ENCODE results near the gene VAC14.
"Not testable (repeated sequence)": the region's sequence is repeated elsewhere in the genome, so short reads cannot be mapped to it uniquely, and the experiment has no call there.

Gene VAC14

DNA sequence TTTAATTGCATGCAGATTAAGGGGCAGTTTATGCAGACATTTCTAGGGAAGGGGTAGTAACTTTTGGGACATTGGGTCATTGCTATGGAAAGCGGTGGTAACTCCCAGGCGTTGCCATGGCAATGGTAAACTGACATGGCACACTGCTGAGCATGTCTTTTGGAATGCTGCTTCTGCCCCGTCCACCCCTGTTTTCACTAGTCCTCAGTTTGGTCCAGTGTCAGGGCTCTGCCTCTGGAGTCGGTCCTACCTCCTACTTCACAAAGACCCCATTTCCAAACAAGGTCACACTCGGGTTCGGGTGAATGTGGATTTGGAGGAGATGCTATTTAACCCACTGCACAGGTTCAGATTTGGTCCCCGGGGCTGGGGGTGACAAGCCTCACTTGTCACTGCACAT is 151.7 kb downstream of the VAC14 start:
- Mint-ChIP-seq H3K9me3 (peaks cover 8% of the 10 kb centered on the region), H3K27ac (no peak overlapping the region), H3K4me3 (no peak overlapping the region), H3K36me3 (ENCODE audit: low read depth) (no peaks in the 10 kb centered on the region), H3K27me3 (peaks cover 4% of the 10 kb centered on the region), H3K4me1 (ENCODE audit: low read depth) (peaks cover 6% of the 10 kb centered on the region)
- intact Hi-C loops (cut with micrococcal nuclease) = no loop called here

DNA sequence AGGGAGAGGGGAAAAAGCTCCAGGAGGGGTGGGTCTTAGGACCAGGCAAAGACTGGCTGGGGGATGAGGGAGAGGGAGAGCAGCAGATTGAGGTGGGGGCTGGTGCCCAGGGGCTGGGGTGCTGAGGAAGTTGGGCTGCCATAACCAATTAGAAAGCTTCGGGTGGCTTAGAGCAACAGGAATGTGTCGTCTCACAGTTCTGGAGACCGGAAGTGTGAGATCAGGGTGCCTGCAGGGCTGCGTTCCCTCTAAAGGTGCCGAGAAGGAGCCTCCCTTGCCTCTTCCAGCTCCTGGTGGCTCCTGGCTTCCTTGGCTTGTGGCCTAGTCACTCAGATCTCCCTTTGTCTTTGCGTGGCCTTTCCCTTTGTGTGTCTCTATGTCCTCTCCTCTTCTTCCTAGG is 152.4 kb downstream of the VAC14 start:
- H3K9me3 Mint-ChIP-seq = peaks cover 8% of the 10 kb centered on the region
- no peak overlapping the region for H3K4me3 Mint-ChIP-seq
- H3K27me3 Mint-ChIP-seq = no peaks in the 10 kb centered on the region
- H3K36me3 Mint-ChIP-seq (ENCODE audit: low read depth) = no peaks in the 10 kb centered on the region
- intact Hi-C loops (cut with micrococcal nuclease) = no loop called here
- H3K27ac Mint-ChIP-seq = no peak overlapping the region
- H3K4me1 Mint-ChIP-seq (ENCODE audit: low read depth) = peaks cover under 1% of the 10 kb centered on the region

DNA sequence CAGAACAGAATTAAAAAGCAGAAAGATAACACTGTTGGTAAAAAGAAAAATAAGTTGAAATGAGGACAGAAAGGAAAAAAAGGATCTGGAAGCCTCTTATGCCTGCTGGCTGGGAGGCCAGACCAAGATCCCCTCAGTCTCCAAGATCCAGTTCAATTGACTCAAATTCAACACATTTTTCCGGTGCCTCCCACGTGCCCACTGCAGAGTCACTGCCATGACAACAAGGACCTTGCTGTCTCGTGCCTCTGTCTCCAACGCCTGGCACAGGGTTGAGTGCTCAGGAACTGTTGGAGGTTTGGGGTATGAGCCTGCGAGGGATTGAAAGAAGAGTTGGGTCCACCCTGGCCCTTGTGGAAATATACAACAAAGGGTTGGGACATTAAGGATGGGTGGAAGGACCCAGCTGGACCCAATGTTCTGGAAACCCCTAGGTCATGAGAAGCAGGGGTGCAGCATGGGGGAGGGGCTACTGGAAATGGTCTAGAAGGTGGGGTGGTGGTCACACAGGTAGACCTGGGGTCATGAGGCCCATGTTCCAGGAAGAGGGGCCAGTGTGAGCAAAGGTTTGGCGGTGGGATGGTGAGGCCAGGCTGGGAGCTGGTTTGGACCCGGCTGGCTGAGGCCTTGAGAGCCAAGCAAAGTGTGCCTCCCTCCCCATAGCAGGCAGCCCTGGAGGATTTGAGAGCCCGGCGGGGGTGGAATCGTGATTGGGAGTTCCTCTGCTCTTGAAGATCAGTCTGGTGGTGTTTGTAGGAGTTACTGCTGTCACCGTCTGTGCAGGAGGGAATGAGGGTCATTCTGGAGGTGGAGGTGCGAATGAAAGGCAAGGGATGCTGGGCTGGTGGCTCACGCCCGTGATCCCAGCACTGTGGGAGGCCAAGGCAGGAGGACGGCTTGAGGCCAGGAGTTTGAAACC is 153.3 kb downstream of the VAC14 start:
- Mint-ChIP-seq H3K4me3 (no peak overlapping the region), H3K27me3 (no peaks in the 10 kb centered on the region), H3K4me1 (ENCODE audit: low read depth) (no peaks in the 10 kb centered on the region), H3K27ac (no peak overlapping the region), H3K9me3 (peaks cover 8% of the 10 kb centered on the region), H3K36me3 (ENCODE audit: low read depth) (no peaks in the 10 kb centered on the region)
- intact Hi-C loops (cut with micrococcal nuclease) = no loop called here

DNA sequence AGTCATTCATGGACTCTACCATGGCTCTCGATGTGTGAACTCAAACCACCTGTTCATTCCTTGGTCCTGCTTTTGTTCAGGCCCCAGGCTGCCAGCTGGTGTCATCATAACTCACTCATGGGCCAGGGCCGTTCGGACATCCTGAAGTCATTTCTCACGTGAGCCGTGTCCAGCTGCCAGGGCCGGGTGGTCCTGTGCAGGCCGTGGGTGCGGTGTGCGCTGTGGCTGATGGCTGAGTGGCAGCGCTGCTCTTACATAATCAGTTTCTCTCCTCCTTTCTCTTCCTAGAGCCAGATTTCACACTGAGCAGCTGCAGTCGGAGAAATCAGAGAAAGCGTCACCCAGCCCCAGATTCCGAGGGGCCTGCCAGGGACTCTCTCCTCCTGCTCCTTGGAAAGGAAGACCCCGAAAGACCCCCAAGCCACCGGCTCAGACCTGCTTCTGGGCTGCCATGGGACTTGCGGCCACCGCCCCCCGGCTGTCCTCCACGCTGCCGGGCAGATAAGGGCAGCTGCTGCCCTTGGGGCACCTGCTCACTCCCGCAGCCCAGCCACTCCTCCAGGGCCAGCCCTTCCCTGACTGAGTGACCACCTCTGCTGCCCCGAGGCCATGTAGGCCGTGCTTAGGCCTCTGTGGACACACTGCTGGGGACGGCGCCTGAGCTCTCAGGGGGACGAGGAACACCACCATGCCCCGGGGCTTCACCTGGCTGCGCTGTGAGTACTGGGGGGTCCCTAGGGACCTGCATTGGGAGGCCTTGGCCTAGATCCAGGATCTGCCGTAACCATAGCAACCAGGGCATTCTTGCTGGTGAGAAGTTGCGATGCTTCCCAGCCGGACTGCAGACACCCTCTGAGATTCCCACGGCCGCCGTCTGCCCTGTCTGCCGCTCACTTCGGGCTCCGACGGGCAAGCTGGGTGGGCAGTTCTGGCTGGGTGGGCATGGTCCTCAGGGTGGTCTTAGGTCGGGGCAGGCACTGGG is 154.4 kb downstream of the VAC14 start, which contains the start of gene IL34:
Gene IL34, plus strand, starts transcription at position 300 of the 982 bp plus-strand sequence. Its CDS starts 389 bp downstream, at position 689.
- Mint-ChIP-seq H3K27me3 (no peaks in the 10 kb centered on the region), H3K36me3 (ENCODE audit: low read depth) (no peaks in the 10 kb centered on the region), H3K27ac (no peak within 1 kb of the TSS), H3K4me3 (no peak within 1 kb of the TSS), H3K4me1 (ENCODE audit: low read depth) (no peaks in the 10 kb centered on the region), H3K9me3 (peaks cover 8% of the 10 kb centered on the region)
- intact Hi-C loops (cut with micrococcal nuclease) = no loop called here

- Mint-ChIP-seq H3K4me3 (no peak overlapping the region), H3K27ac (no peak overlapping the region), H3K4me1 (ENCODE audit: low read depth) (no peaks in the 10 kb centered on the region), H3K27me3 (no peaks in the 10 kb centered on the region), H3K36me3 (ENCODE audit: low read depth) (no peaks in the 10 kb centered on the region), H3K9me3 (peaks cover 8% of the 10 kb centered on the region)
- intact Hi-C loops (cut with micrococcal nuclease) = no loop called here
Measured at GRCh38 chr16:70644763-70645597, 156.0 kb downstream of the VAC14 start.

DNA sequence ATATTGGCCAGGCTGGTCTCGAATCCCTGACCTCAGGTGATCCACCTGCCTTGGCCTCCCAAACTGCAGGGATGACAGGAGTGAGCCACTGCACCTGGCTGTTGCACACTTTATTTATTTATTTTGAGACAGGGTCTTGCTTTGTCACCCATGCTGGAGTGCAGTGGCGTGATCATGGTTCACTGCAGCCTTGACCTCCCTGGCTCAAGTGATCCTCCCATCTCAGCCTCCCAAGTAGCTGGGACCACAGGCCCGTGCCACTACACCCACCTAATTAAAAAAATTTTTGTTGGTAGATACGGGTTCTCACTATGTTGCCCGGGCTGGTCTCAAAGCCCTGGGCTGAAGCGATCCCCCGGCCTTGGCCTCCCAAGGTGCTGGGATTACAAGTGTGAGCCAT is 157.7 kb downstream of the VAC14 start:
- H3K36me3 Mint-ChIP-seq (ENCODE audit: low read depth); intact Hi-C loops (cut with micrococcal nuclease); H3K4me3 Mint-ChIP-seq; H3K27me3 Mint-ChIP-seq; H3K4me1 Mint-ChIP-seq (ENCODE audit: low read depth); H3K9me3 Mint-ChIP-seq; H3K27ac Mint-ChIP-seq: not testable (repeated sequence)

DNA sequence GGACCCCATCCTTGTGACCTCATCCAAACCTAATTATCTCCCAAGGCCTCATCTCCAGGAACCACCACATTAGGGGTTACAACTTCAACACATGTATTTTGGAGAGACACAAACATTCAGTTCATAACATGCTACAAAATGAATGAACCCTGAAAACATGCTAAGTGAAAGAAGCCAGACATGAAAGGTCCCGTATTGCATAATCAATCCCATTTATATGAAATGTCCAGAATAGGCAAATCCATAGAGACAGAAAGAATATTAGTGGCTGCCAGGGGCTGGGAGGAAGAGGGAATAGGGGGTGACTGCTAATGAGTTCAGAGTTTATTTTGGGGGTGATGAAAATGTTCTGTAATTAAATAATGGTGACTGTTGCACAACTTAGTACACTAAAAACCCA is 158.3 kb downstream of the VAC14 start:
- H3K4me1 Mint-ChIP-seq (ENCODE audit: low read depth) = no peaks in the 10 kb centered on the region
- intact Hi-C loops (cut with micrococcal nuclease) = no loop called here
- no peaks in the 10 kb centered on the region for H3K27me3 Mint-ChIP-seq
- H3K36me3 Mint-ChIP-seq (ENCODE audit: low read depth) = no peaks in the 10 kb centered on the region
- H3K4me3 Mint-ChIP-seq = no peak overlapping the region
- peaks cover 8% of the 10 kb centered on the region for H3K9me3 Mint-ChIP-seq
- H3K27ac Mint-ChIP-seq = no peak overlapping the region

- Mint-ChIP-seq H3K4me3 (no peak overlapping the region), H3K27ac (no peak overlapping the region), H3K36me3 (ENCODE audit: low read depth) (no peaks in the 10 kb centered on the region), H3K9me3 (no peaks in the 10 kb centered on the region), H3K27me3 (no peaks in the 10 kb centered on the region), H3K4me1 (ENCODE audit: low read depth) (no peaks in the 10 kb centered on the region)
- intact Hi-C loops (cut with micrococcal nuclease) = no loop called here
Measured at GRCh38 chr16:70638814-70639792, 161.9 kb downstream of the VAC14 start.
